Medulla oblongata (tissue), 1 donor: ENCODE results near the gene MTARC2.

Experiments
- DNase-seq: peaks from one replicate; pipeline ENCODE4 v3.0.0-alpha.2; 2015; ENCODE audit errors: extremely low spot score

MTARC2 gene

GRCh38 chr1:220768126-220768601 lies 20.0 kb downstream of the MTARC2 start:
- DNase-seq, result no peak

DNA sequence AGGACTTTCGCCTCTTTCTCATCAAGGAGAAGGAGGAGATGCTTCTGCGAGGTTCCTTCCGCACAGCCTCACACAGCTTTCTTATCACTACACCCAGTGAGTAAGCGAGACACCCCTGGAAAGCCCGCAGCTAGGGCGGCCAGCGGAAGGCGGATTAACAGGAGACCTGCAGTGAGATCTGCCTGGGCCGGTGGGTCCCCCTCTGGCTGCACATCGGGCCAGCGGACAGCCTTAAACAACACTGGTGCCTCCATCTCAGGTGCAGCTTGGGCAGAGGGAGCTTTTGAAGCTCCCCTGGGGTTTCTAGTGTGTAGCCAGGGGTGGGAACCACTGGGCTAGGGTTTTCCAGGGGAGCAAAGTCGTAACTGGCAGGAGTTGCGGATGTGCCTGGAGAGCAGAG lies 21.1 kb downstream of the MTARC2 start:
- no peak for DNase-seq

DNA sequence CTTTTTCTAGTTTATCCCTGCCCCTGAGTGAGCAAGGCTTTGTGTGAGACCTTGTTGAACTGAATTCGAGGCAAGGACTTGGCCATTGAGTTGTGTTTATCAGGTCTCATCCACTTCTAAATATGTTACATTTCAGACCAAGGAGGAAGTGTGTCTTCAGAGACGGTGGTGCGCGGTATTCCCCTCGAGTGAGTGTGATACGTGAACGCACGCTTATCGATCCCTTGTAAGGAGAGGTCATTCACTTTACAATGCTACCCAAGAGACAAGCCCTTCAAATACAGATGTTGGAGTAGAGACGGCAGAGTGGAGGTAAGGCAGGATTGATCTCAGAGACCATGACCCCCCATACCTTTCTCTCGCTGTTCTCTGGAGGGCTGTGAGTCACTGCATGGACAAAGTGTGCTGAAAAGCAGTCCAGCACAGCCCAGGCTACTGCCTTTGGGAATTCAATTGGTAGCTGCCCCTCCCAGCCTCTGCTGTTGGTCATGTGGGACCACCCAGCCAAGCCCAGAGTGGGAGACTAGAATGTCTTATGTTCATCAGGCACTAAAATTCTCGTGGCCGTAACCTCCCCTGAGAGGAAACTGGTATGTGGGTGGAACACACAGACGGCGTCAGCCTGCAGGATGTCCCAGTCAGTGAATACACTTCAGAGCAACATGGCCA lies 22.3 kb downstream of the MTARC2 start:
- DNase-seq, result no peak

DNA sequence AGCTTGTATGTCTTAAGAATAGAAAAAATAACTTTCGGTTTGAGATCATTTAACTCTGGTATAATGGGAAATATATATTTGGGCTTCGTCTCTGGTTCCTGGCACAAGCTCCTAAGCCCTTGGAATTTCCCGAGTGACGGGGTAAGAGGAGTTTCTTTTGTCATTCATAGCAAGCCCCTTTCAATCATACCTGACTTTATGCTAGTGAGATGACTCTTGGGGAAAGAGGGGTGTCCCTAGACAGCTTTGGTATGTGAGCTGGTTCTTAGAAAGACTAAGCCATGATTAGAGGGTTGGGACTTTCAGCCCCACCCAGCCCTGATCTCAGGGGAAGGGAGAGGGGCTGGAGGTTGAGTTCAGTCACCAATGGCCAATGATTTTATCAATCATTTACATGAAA lies 24.7 kb downstream of the MTARC2 start:
- no peak for DNase-seq

- peak; percentile 47 for DNase-seq
Observed at GRCh38 chr1:220775240-220775853, 27.2 kb downstream of the MTARC2 start.

- DNase-seq, result no peak
Observed at GRCh38 chr1:220776254-220776653, 28.1 kb downstream of the MTARC2 start.

DNA sequence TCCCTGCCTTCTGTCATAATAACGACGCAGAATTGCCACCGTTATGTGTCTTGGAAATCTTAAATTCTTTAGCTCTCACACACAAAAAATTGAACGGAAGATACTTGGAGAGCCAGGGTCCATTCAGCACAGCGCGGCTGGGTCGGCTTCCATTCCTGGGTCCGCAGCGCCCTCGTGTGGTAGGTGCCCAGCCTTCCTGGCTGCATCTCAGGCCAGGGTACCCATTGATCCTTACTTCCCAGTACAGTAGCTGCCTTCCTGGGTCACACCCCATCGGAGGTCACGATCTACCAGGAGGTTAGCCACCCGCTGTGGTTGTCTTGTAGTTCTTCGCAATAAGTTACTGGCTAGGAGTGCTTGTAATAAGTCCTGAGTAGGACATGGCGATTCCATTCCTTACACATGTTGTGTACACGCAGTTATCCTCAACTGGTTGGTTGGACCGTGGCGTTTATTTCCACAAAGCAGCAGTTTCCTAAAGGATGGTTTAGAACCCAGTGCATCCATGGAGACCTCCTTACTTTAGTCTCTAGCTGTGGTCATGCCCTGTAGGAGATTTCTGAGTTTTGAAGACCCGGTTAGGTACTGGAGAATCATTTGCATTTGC lies 28.7 kb downstream of the MTARC2 start:
- DNase-seq, result peak; percentile 79

DNA sequence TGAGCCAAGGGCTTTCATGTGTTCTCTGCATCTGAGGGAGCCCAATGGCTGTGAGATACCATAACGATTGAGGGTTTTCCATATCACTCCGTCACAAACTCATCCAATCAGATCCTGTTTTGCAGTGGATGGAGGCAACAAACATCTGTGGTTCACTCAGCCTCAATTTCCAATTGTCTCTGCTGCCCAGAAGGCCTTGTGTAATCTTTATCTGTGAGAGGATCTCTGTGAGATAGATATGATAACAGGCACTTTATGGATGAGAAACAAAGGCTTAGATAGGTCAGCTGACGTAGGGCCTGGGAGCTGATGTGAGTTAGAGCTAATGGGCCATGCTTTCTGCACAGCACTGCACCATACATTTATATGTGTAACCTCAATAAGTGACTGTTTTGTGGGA lies 35.3 kb downstream of the MTARC2 start:
- DNase-seq, result no peak

GRCh38 chr1:220784751-220785150 lies 36.6 kb downstream of the MTARC2 start:
- DNase-seq, result no peak

DNA sequence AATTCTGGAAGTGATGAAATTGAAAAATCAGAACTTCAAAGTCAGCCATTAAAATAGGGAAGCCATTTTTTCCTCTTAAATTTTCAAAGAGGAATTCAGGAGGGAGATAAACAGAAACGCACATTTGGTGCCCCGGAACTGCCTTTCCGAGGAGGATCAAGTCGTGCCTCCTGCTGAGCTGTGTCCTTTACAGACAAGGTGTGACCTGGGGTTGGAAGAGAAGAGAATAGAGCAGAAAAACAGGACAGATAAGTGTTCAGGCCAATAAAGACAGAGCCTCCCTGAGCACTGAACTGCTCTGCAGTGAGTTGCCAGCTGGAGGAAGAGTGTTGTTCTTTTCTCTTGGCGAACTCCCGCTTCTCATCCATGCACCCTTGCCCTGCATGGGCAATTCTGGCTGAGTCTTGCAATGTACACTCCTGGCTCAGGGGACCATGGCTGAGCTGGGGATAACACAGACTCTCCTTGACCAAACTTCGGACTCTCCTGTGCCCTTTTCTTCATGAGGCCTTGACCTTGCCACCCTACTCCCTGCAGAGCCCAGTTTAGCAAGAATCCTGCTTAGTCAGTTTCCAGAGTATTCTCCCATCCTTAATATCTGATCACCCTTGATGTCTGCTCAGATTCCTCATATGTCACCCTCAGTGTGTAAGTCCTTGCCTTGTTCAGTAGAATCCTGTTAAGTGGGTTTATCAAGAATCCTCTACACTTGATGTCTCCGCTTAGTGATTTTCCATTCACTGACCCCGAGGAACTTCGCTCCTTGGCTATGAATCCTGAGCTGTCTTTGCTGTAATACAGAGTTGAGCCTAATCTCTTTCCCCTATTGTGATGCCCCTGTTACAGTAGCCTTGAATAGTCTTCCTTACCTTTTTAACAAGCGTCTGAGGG lies 37.3 kb downstream of the MTARC2 start:
- no peak for DNase-seq

- DNase-seq, result no peak
Observed at GRCh38 chr1:220786057-220786336, 37.9 kb downstream of the MTARC2 start.

DNA sequence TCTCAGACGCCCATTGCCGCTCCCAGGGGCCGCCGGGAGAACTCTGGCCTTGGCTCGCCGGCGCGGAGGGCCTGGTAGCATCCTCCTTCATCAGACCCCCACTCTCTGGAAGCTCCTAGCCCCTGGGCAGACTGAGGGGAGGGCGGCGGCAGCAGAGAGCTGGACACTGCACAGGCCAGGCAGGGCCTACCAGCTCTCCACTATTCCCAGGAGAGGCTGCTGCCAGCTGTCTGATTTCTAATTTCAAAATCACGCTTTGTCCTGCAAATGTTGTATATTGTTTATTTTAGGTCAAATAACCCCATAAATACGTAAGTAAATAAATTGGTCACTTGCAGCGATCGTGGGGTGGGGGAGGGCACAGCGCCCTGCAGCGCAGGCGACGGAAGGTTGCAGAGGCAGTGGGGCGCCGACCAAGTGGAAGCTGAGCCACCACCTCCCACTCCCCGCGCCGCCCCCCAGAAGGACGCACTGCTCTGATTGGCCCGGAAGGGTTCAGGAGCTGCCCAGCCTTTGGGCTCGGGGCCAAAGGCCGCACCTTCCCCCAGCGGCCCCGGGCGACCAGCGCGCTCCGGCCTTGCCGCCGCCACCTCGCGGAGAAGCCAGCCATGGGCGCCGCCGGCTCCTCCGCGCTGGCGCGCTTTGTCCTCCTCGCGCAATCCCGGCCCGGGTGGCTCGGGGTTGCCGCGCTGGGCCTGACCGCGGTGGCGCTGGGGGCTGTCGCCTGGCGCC lies 38.4 kb downstream of the MTARC2 start, which contains the start of gene MTARC1:
MTARC1 (plus strand) TSS at position 577 of the 732 bp plus-strand sequence; CDS start at position 609, 32 bp downstream.
- peak; percentile 58 for DNase-seq

GRCh38 chr1:220787069-220787619 lies 39.0 kb downstream of the MTARC2 start:
- no peak for DNase-seq

- DNase-seq, result no peak
Observed at GRCh38 chr1:220788900-220789299, 40.8 kb downstream of the MTARC2 start.

GRCh38 chr1:220789532-220790147 lies 41.5 kb downstream of the MTARC2 start:
- DNase-seq, result no peak

- no peak for DNase-seq
Observed at GRCh38 chr1:220791285-220791684, 43.2 kb downstream of the MTARC2 start.

DNA sequence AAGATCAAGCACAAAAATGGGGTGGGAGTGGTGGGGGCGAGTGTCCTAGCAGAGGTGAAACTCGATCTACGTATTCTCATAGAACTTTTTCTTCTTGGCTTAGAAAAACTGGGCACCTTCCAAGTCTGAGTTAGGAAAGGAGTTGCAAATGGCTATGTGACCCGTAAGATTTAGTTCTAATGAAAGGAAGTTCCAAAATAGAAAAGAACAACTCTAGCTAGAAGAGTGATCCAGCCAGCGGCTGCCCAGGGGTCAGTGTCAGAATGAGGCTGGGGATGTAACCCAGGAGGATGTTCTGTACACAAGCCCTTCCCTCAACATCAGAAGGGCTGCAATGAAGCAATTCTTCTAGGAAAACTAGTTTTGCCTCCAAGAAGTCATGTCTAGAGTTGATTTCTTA lies 43.8 kb downstream of the MTARC2 start:
- peak; percentile 29 for DNase-seq

DNA sequence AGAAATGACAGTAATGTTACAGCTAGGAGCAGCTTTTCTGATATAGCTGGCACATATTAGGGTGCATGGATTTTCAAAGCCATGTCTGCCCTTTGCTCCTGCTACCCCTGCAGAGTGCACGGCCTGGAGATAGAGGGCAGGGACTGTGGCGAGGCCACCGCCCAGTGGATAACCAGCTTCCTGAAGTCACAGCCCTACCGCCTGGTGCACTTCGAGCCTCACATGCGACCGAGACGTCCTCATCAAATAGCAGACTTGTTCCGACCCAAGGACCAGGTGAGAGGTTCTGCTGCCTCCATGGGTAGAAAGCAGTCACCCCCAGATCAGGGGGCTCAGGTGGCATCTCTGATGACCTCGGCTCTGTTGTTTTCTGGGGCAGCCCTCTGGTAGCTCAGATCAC lies 48.4 kb downstream of the MTARC2 start:
- DNase-seq, result no peak

- DNase-seq, result no peak
Observed at GRCh38 chr1:220797044-220797443, 48.9 kb downstream of the MTARC2 start.

DNA sequence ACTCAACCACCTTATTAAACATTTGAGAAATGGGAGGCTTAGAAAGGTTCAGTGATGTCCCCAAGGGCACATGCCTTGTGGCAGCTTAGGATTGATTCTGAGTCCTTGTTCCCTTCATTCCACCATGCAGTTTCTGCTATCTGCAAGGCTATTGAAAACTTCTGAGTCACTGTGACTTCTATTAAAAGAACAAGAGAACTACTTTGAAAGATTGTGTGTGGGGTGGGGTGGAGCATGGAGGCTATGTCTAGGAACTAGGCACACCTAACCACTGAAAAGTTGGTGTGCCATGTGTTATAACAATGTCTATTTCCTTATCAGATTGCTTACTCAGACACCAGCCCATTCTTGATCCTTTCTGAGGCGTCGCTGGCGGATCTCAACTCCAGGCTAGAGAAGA lies 49.4 kb downstream of the MTARC2 start:
- DNase-seq, result no peak

- DNase-seq, result no peak
Observed at GRCh38 chr1:220798338-220798737, 50.2 kb downstream of the MTARC2 start.
